Left cardiac atrium (tissue), 4 donors: ENCODE data around the gene APLP2. TPM values are rescaled to one million over a fixed set of nuclear protein-coding genes. Genes with fewer than 3 reads are reported as not detected.
"Not testable (repeated sequence)": the region's sequence is repeated elsewhere in the genome, so short reads cannot be mapped to it uniquely, and the experiment has no call there.

ENCODE experiments used
- ATAC-seq, 2 donors: fragments of 200-7000 bp; cut with Tn5 transposase; one replicate each; pipeline ENCODE4 v1.9.1; 2020; ENCODE audit warnings: mild to moderate bottlenecking in 2 of 2, moderate library complexity in 2 of 2
- DNase-seq: peaks from one replicate; pipeline ENCODE4 v3.0.0-alpha.2; 2020
- intact Hi-C, 2 donors: fragments of 100-400 bp; cut with DNase I; formaldehyde crosslinking; loops; one replicate each; pipeline versions ENCODE4 v1.14.1 to v1.15.1; 2022 to 2023
- total RNA-seq, 2 donors: library from RNA; stranded (reverse); fragmentation: NEBNext Ultra II Directional; extraction: Animal tissue kit (Norgen Biotek cat#: 25700); gene quantifications; one replicate each; pipeline ENCODE4 v1.2.1, GENCODE V29; 2021
- donor health status: DM: no; HTN: yes; CAD: no.
- donor health status: DM: no; HTN: yes; CAD: no; lungs with severe emphysema.
- donor health status: DM: yes; HTN: yes; CAD: no.
- donor health status: Dilated cardiomyopathy.

The APLP2 gene
- total RNA-seq, 2 donors from 2014 or later = 298 to 322 TPM

- intact Hi-C loops = no loop called here
- no peak for ATAC-seq
- no peak for DNase-seq
Measured at GRCh38 chr11:130106381-130106780, 36.7 kb downstream of the APLP2 start.

- DNase-seq, intact Hi-C loops, ATAC-seq: not testable (repeated sequence)
Measured at GRCh38 chr11:130108671-130109070, 39.0 kb downstream of the APLP2 start.

GRCh38 chr11:130109386-130109785 lies 39.7 kb downstream of the APLP2 start:
- intact Hi-C loops = no loop called here
- no peak for ATAC-seq
- no peak for DNase-seq

- ATAC-seq (no peak), DNase-seq (no peak)
- intact Hi-C loops = no loop called here
Measured at GRCh38 chr11:130110339-130111108, 40.8 kb downstream of the APLP2 start.

GRCh38 chr11:130112071-130112830 lies 42.6 kb downstream of the APLP2 start:
- intact Hi-C loops = no loop called here
- ATAC-seq = no peak
- no peak for DNase-seq

GRCh38 chr11:130114281-130114680 lies 44.6 kb downstream of the APLP2 start:
- intact Hi-C loops = no loop called here
- ATAC-seq (no peak), DNase-seq (no peak)

- intact Hi-C loops = no loop called here
- ATAC-seq (no peak), DNase-seq (no peak)
Measured at GRCh38 chr11:130114726-130115125, 45.0 kb downstream of the APLP2 start.

GRCh38 chr11:130115218-130115617 lies 45.5 kb downstream of the APLP2 start:
- ATAC-seq (no peak), DNase-seq (no peak)
- intact Hi-C loops = no loop called here

- intact Hi-C loops = no loop called here
- ATAC-seq (no peak), DNase-seq (no peak)
Measured at GRCh38 chr11:130118165-130118564, 48.5 kb downstream of the APLP2 start.

GRCh38 chr11:130118636-130119387 lies 49.1 kb downstream of the APLP2 start:
- ATAC-seq (no peak), DNase-seq (no peak)

GRCh38 chr11:130120045-130120444 lies 50.4 kb downstream of the APLP2 start:
- DNase-seq = no peak
- intact Hi-C loops = loop anchor here (5.0 to 10.0 kb wide), 3 partner anchors 48 to 118 kb away; partner anchors contain the start of genes APLP2 (in 1 of the 2) and PRDM10 (in 1 of the 2)
- no peak for ATAC-seq

More at GRCh38 chr11:130118636-130119387, 49.1 kb downstream of the APLP2 start:
- intact Hi-C loops = no loop called here

GRCh38 chr11:130121445-130121978 lies 51.8 kb downstream of the APLP2 start:
- intact Hi-C loops = loop anchor here (5.0 to 10.0 kb wide), 3 partner anchors 49 to 119 kb away; partner anchors contain the start of genes APLP2 (in 1 of the 2) and PRDM10 (in 1 of the 2)
- DNase-seq (no peak), ATAC-seq (no peak)

GRCh38 chr11:130122141-130122575 lies 52.5 kb downstream of the APLP2 start:
- intact Hi-C loops = loop anchor here (5.0 to 10.0 kb wide), 3 partner anchors 50 to 120 kb away; partner anchors contain the start of genes APLP2 (in 1 of the 2) and PRDM10 (in 1 of the 2)
- no peak for ATAC-seq
- DNase-seq = no peak

GRCh38 chr11:130123414-130124040 lies 53.8 kb downstream of the APLP2 start:
- ATAC-seq = peak in 1 of 2 donors; percentile 3
- no peak for DNase-seq
- intact Hi-C loops = loop anchor here (5.0 to 10.0 kb wide), 3 partner anchors 51 to 121 kb away; partner anchors contain the start of genes APLP2 (in 1 of the 2) and PRDM10 (in 1 of the 2)

- peak; percentile 95 to 97 for ATAC-seq
- intact Hi-C loops = loop anchor here (5.0 to 10.0 kb wide), 3 partner anchors 52 to 122 kb away; partner anchors contain the start of genes APLP2 (in 1 of the 2) and PRDM10 (in 1 of the 2)
- peak; percentile 81 for DNase-seq
Measured at GRCh38 chr11:130124096-130124495, 54.4 kb downstream of the APLP2 start.

GRCh38 chr11:130125638-130126037 lies 55.9 kb downstream of the APLP2 start:
- ATAC-seq = no peak

GRCh38 chr11:130126516-130126915 lies 56.8 kb downstream of the APLP2 start:
- intact Hi-C loops = loop anchor here in 1 of 2 donors (10.0 kb wide), 1 partner anchor 62 kb away; the partner anchor contains the start of gene APLP2
- DNase-seq (no peak), ATAC-seq (no peak)

More at GRCh38 chr11:130125638-130126037, 55.9 kb downstream of the APLP2 start:
- no peak for DNase-seq
- intact Hi-C loops = loop anchor here in 1 of 2 donors (10.0 kb wide), 1 partner anchor 61 kb away; the partner anchor contains the start of gene APLP2

GRCh38 chr11:130127509-130127908 lies 57.8 kb downstream of the APLP2 start:
- ATAC-seq (no peak), DNase-seq (no peak)
- intact Hi-C loops = loop anchor here in 1 of 2 donors (10.0 kb wide), 1 partner anchor 63 kb away; the partner anchor contains the start of gene APLP2
